NB4 (cell line): ENCODE data around the gene MDGA2.

Experiments used
- CTCF ChIP-seq: IDR thresholded peaks from one replicate; pipeline ENCODE4 v1.5.1; 2012; ENCODE audit warnings: low read depth, low read length
- MAX ChIP-seq: IDR thresholded peaks from 2 replicates; pipeline ENCODE4 v1.6.1; 2011; ENCODE audit warnings: low read depth, low read length
- MYC ChIP-seq: IDR thresholded peaks from 2 replicates; pipeline ENCODE4 v1.6.1; 2011; ENCODE audit warnings: low read depth, low read length
- POLR2A ChIP-seq: IDR thresholded peaks from 2 replicates; pipeline ENCODE4 v1.6.1; 2011; ENCODE audit warnings: mild to moderate bottlenecking; ENCODE audit not compliant: insufficient read length; ENCODE audit errors: extremely low read depth

- TF ChIP-seq POLR2A, result no peak
- TF ChIP-seq CTCF, result no peak
- no peak for TF ChIP-seq MAX
- TF ChIP-seq MYC, result no peak
These were observed 348.1 kb downstream of the MDGA2 start for GRCh38 chr14:47327336-47327735.
